Lower lobe of right lung (tissue), 2 donors: ENCODE results near the gene FAM187B. TPM values are rescaled to one million over a fixed set of nuclear protein-coding genes. Genes with fewer than 3 reads are reported as not detected.

ENCODE experiments used
- ATAC-seq, 2 donors: fragments of 200-7000 bp; cut with Tn5 transposase; one replicate each; pipeline ENCODE4 v1.9.1; 2020 to 2022; ENCODE audit warnings: mild to moderate bottlenecking in 2 of 2, moderate library complexity in 2 of 2
- DNase-seq: peaks from one replicate; pipeline ENCODE4 v3.0.0-alpha.2; 2020
- H3K27ac ChIP-seq: fragments of 200-600 bp; one replicate; pipeline ENCODE4 v1.8.0; 2022
- H3K27me3 ChIP-seq: fragments of 200-600 bp; one replicate; pipeline ENCODE4 v1.8.0; 2022; ENCODE audit warnings: low read depth
- H3K36me3 ChIP-seq: fragments of 200-600 bp; one replicate; pipeline ENCODE4 v1.8.0; 2022; ENCODE audit warnings: mild to moderate bottlenecking
- H3K4me1 ChIP-seq: fragments of 200-600 bp; one replicate; pipeline ENCODE4 v1.8.0; 2022
- H3K4me3 ChIP-seq: fragments of 200-600 bp; one replicate; pipeline ENCODE4 v1.8.0; 2022; ENCODE audit warnings: mild to moderate bottlenecking
- H3K9me3 ChIP-seq: fragments of 200-600 bp; one replicate; pipeline ENCODE4 v1.8.0; 2022
- CTCF ChIP-seq: fragments of 200-600 bp; IDR thresholded peaks from one replicate; pipeline ENCODE4 v1.8.0; 2022; ENCODE audit warnings: antibody characterized with exemption, mild to moderate bottlenecking
- intact Hi-C: fragments of 100-400 bp; cut with DNase I; formaldehyde crosslinking; loops from one replicate; pipeline ENCODE4 v1.11.0; 2022
- total RNA-seq: library from RNA; stranded (reverse); fragmentation: NEBNext Ultra II Directional; extraction: Animal tissue kit (Norgen Biotek cat#: 25700); gene quantifications from one replicate; pipeline ENCODE4 v1.2.1, GENCODE V29; 2021
- donor health status: DM: no; HTN: yes; CAD: no; lungs with severe emphysema.

Gene FAM187B
- total RNA-seq, 1 donor from 2014 or later, result 0.41 TPM

- Histone ChIP-seq H3K27me3 (no peaks in the 10 kb centered on the region), H3K4me1 (peaks cover 51% of the 10 kb centered on the region), H3K27ac (peak overlapping the region; percentile 80), H3K36me3 (no peaks in the 10 kb centered on the region), H3K9me3 (no peaks in the 10 kb centered on the region), H3K4me3 (no peak overlapping the region)
- intact Hi-C loops, result no loop called here
- ATAC-seq (peak; percentile 77 to 79), DNase-seq (peak; percentile 56)
- TF ChIP-seq CTCF, result no peak
Measured at GRCh38 chr19:35213663-35214632, 14.6 kb downstream of the FAM187B start.

GRCh38 chr19:35212241-35212640 lies 16.3 kb downstream of the FAM187B start:
- no peaks in the 10 kb centered on the region for H3K36me3 ChIP-seq
- H3K27ac ChIP-seq, result peak overlapping the region; percentile 80
- intact Hi-C loops, result no loop called here
- DNase-seq (no peak), ATAC-seq (no peak)
- no peak overlapping the region for H3K4me3 ChIP-seq
- H3K9me3 ChIP-seq, result no peaks in the 10 kb centered on the region
- peaks cover 51% of the 10 kb centered on the region for H3K4me1 ChIP-seq
- no peak for TF ChIP-seq CTCF
- H3K27me3 ChIP-seq, result no peaks in the 10 kb centered on the region

- peak overlapping the region; percentile 80 for H3K27ac ChIP-seq
- TF ChIP-seq CTCF, result no peak
- peak; percentile 51 to 66 for ATAC-seq
Measured at GRCh38 chr19:35211545-35212230, 16.9 kb downstream of the FAM187B start.

GRCh38 chr19:35209646-35210045 lies 18.9 kb downstream of the FAM187B start:
- Histone ChIP-seq H3K36me3 (no peaks in the 10 kb centered on the region), H3K27me3 (no peaks in the 10 kb centered on the region), H3K4me1 (peaks cover 57% of the 10 kb centered on the region), H3K9me3 (no peaks in the 10 kb centered on the region), H3K27ac (no peak overlapping the region), H3K4me3 (no peak overlapping the region)
- intact Hi-C loops, result no loop called here
- no peak for ATAC-seq
- TF ChIP-seq CTCF, result no peak
- DNase-seq, result no peak

More at GRCh38 chr19:35211545-35212230, 16.9 kb downstream of the FAM187B start:
- intact Hi-C loops, result no loop called here
- H3K4me3 ChIP-seq, result no peak overlapping the region
- no peaks in the 10 kb centered on the region for H3K27me3 ChIP-seq
- peak; percentile 70 for DNase-seq
- H3K36me3 ChIP-seq, result no peaks in the 10 kb centered on the region
- H3K9me3 ChIP-seq, result no peaks in the 10 kb centered on the region
- peaks cover 48% of the 10 kb centered on the region for H3K4me1 ChIP-seq

GRCh38 chr19:35208121-35208520 lies 20.4 kb downstream of the FAM187B start:
- no peak for TF ChIP-seq CTCF
- DNase-seq, result no peak
- peaks cover 48% of the 10 kb centered on the region for H3K4me1 ChIP-seq
- no peaks in the 10 kb centered on the region for H3K9me3 ChIP-seq
- intact Hi-C loops, result no loop called here
- no peaks in the 10 kb centered on the region for H3K36me3 ChIP-seq
- ATAC-seq, result no peak
- no peak overlapping the region for H3K4me3 ChIP-seq
- H3K27me3 ChIP-seq, result no peaks in the 10 kb centered on the region
- H3K27ac ChIP-seq, result no peak overlapping the region
